HepG2 (cell line): ENCODE results near the gene PNKD. TPM values are rescaled to one million over a fixed set of nuclear protein-coding genes. Genes with fewer than 3 reads are reported as not detected.

Experiments
- ARNT2 ChIP-seq: sonication (generic); formaldehyde crosslinking; IDR thresholded peaks from 2 replicates; pipeline ENCODE4 v1.8.0; 2022; ENCODE audit warnings: mild to moderate bottlenecking, low read depth, missing genetic modification reagents, moderate library complexity
- BCL6 ChIP-seq: IDR thresholded peaks from 2 replicates; pipeline ENCODE4 v1.6.1; 2016; ENCODE audit warnings: missing genetic modification reagents, missing compliant biosample characterization
- CBX5 ChIP-seq: sonication (generic); formaldehyde crosslinking; IDR thresholded peaks from 2 replicates; pipeline ENCODE4 v1.4.0; 2020; ENCODE audit warnings: missing genetic modification reagents, borderline replicate concordance
- CREM ChIP-seq, 2 experiments: sonication (generic) in 1 of 2; formaldehyde crosslinking in 1 of 2; IDR thresholded peaks; 2 replicates each; pipeline versions ENCODE4 v1.4.0 to v1.6.1; 2016 to 2020; ENCODE audit warnings: antibody characterized with exemption in 1 of 2, mild to moderate bottlenecking in 1 of 2, missing genetic modification reagents in 1 of 2
- ISL2 ChIP-seq: sonication (generic); formaldehyde crosslinking; IDR thresholded peaks from 2 replicates; pipeline ENCODE4 v1.5.0; 2020; ENCODE audit warnings: missing genetic modification reagents
- KMT2A ChIP-seq: sonication (generic); formaldehyde crosslinking; IDR thresholded peaks from 2 replicates; pipeline ENCODE4 v1.4.0; 2020; ENCODE audit warnings: missing genetic modification reagents
- PCBP1 ChIP-seq: fragments of 200-400 bp; formaldehyde crosslinking; IDR thresholded peaks from 2 replicates; pipeline ENCODE4 v1.6.1; 2017; ENCODE audit warnings: mild to moderate bottlenecking, low read depth, low read length, borderline replicate concordance
- RERE ChIP-seq: IDR thresholded peaks from 2 replicates; pipeline ENCODE4 v1.6.1; 2016; ENCODE audit warnings: low read depth, missing genetic modification reagents, missing compliant biosample characterization
- SRF ChIP-seq: IDR thresholded peaks from 2 replicates; pipeline ENCODE4 v1.6.1; 2011; ENCODE audit warnings: mild to moderate bottlenecking, low read depth, low read length, moderate library complexity
- TARDBP ChIP-seq: sonication (generic); formaldehyde crosslinking; IDR thresholded peaks from 2 replicates; pipeline ENCODE4 v1.8.0; 2022; ENCODE audit warnings: mild to moderate bottlenecking, missing genetic modification reagents
- TERF1 ChIP-seq: sonication (generic); formaldehyde crosslinking; IDR thresholded peaks from 2 replicates; pipeline ENCODE4 v1.8.0; 2022; ENCODE audit warnings: mild to moderate bottlenecking, missing genetic modification reagents, moderate library complexity
- YEATS2 ChIP-seq: sonication (generic); formaldehyde crosslinking; IDR thresholded peaks from 2 replicates; pipeline ENCODE4 v1.4.0; 2020; ENCODE audit warnings: missing genetic modification reagents, borderline replicate concordance
- ZBTB37 ChIP-seq: sonication (generic); formaldehyde crosslinking; IDR thresholded peaks from 2 replicates; pipeline ENCODE4 v1.4.0; 2020; ENCODE audit warnings: mild to moderate bottlenecking, missing genetic modification reagents
- ZBTB46 ChIP-seq: sonication (generic); formaldehyde crosslinking; IDR thresholded peaks from 2 replicates; pipeline ENCODE4 v1.4.0; 2020; ENCODE audit warnings: mild to moderate bottlenecking, missing genetic modification reagents, borderline replicate concordance
- ZNF33A ChIP-seq: sonication (generic); formaldehyde crosslinking; IDR thresholded peaks from 2 replicates; pipeline ENCODE4 v1.5.1; 2020; ENCODE audit warnings: missing genetic modification reagents, mild to moderate bottlenecking, moderate library complexity, borderline replicate concordance
- ZNF350 ChIP-seq: sonication (generic); formaldehyde crosslinking; IDR thresholded peaks from 2 replicates; pipeline ENCODE4 v1.4.0; 2020; ENCODE audit warnings: mild to moderate bottlenecking, low read depth, missing genetic modification reagents, borderline replicate concordance
- ZNF597 ChIP-seq: sonication (generic); formaldehyde crosslinking; IDR thresholded peaks from 2 replicates; pipeline ENCODE4 v1.5.0; 2020; ENCODE audit warnings: missing genetic modification reagents
- ZNF775 ChIP-seq: sonication (generic); formaldehyde crosslinking; IDR thresholded peaks from 2 replicates; pipeline ENCODE4 v1.4.0; 2020; ENCODE audit warnings: missing genetic modification reagents, mild to moderate bottlenecking, moderate library complexity, borderline replicate concordance
- polyA plus RNA-seq, 8 experiments: library from polyadenylated mRNA; depleted of rRNA in 3 of 8; stranded (reverse) in 7 of 8; unstranded in 1 of 8; fragments of >200 nt; fragmentation: Illumina TruSeq in 4 of 8; extraction: Trizol in 4 of 8; gene quantifications; 2 replicates each; pipeline versions ENCODE4 v1.2.1 to v1.2.3, GENCODE V29; 2011 to 2016; ENCODE audit warnings: low read depth in 4 of 8, missing spikeins in 1 of 8, mixed read lengths in 1 of 8; ENCODE audit not compliant: insufficient read depth in 1 of 8
- total RNA-seq, 5 experiments: library from RNA; depleted of rRNA; stranded (reverse); fragments of >200 nt; fragmentation: Illumina TruSeq; extraction: Trizol; gene quantifications; 2 replicates each; pipeline ENCODE4 v1.2.3, GENCODE V29; 2016; ENCODE audit warnings: low read depth in 1 of 5

Gene PNKD
- total and polyA plus RNA-seq, 2 of the 13 experiments (the other 11 are each of a cell fraction or from before 2014, with no cell fraction given) = 55.9 to 80.4 TPM

GRCh38 chr2:218312267-218312756 is 42.0 kb downstream of the PNKD start (continued):
- TF ChIP-seq ZBTB46 (CRISPR knock-in tag) (no peak), ZNF775 (no peak), CBX5 (CRISPR knock-in tag) (no peak), CREM (IDR thresholded peaks at IDR 0.05) (peak; percentile 36; the same call in 1 of the 2 replicates), CREM (CRISPR knock-in tag; IDR thresholded peaks at IDR 0.05) (no peak), PCBP1 (no peak), KMT2A (no peak), BCL6 (CRISPR knock-in tag) (0 out of 2 replicates have a peak, but pooled peaks have one; percentile 32), TERF1 (CRISPR knock-in tag) (no peak), ZNF597 (CRISPR knock-in tag) (no peak), RERE (CRISPR knock-in tag) (peak; percentile 33; the same call in 1 of the 2 replicates), YEATS2 (CRISPR knock-in tag) (0 out of 2 replicates have a peak, but pooled peaks have one; percentile 20), ZNF33A (CRISPR knock-in tag) (no peak), ARNT2 (CRISPR knock-in tag) (0 out of 2 replicates have a peak, but pooled peaks have one; percentile 30), ZBTB37 (CRISPR knock-in tag) (0 out of 2 replicates have a peak, but pooled peaks have one; percentile 37), SRF (no peak), ISL2 (CRISPR knock-in tag) (peak; percentile 31; the same call in 1 of the 2 replicates), ZNF350 (CRISPR knock-in tag) (no peak), TARDBP (CRISPR knock-in tag) (0 out of 2 replicates have a peak, but pooled peaks have one; percentile 42)
